ENCODE measurements around the gene RTN4RL1. TPM values are rescaled to one million over a fixed set of nuclear protein-coding genes. Genes with fewer than 3 reads are reported as not detected.
A peak's percentile ranks its signal among the peaks of the same experiment; 100 is the strongest.

Gene RTN4RL1
- total and polyA plus RNA-seq, 2 of the 4 experiments (the other 2 are of a cell fraction), result under 0.01 to 0.03 TPM

DNA sequence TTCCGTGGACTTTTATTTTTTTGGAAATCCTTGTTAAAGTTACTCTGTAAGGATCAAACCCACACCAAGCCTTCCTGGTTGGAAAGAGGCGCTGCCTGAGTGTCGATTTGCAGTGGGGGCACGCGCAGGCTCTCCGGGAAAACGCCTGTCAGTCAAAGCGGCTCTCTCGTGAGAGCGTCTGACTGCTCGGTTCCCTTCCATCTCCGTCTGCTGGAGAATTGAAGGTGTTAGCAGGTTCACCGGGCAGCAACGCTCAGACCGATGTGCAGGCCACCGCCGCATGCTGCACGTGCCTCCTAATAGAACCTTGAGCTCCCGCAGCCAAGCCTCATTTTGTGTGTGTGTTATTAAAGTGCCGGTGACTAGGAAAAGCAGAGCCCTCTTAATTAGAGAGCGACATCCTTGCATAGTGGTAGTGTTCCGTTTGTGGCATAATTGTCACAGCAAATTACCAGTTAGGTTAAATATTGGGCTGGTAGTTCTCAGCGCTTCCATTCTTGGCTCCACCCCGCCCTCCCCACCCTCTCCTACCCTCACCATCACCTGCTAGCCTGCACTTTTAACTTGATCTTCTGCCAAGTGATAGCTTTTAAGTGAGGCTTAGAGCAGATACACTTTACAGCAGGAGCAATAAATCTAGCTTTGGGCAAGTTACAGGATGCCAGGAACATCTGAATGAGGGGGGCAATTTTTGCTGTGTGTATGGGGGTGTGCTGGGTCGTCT is 119.8 kb downstream of the RTN4RL1 start:
- Histone ChIP-seq H2BK120ac (ENCODE audit: low read depth, low read length) (no peak overlapping the region), H3K9me1 (ENCODE audit: insufficient read depth, low read length) (no peaks in the 10 kb centered on the region), H3K4me1 (ENCODE audit: control insufficient read depth, insufficient read depth, low read length) (no peaks in the 10 kb centered on the region; the same call in 1 of the 2 replicates), H3K9me3 (ENCODE audit: control insufficient read depth, insufficient read depth, low read length) (no peaks in the 10 kb centered on the region), H3K18ac (ENCODE audit: low read depth, low read length) (no peak overlapping the region), H4K91ac (ENCODE audit: insufficient read depth, low read depth, low read length) (no peak overlapping the region), H3K27ac (ENCODE audit: insufficient read depth, low read length) (no peak overlapping the region), H2BK5ac (ENCODE audit: low read depth, low read length, poor library complexity, severe bottlenecking) (no peak overlapping the region), H4K8ac (ENCODE audit: low read depth in 2 of 2, low read length in 2 of 2) (no peak overlapping the region), H3K4me3 (ENCODE audit: insufficient read depth, low read depth, low read length) (no peak overlapping the region), H3K14ac (replicated peaks; ENCODE audit: low read depth, low read length) (no peak overlapping the region), H3K36me3 (ENCODE audit: control insufficient read depth, insufficient read depth, low read length) (no peaks in the 10 kb centered on the region), H3K9ac (ENCODE audit: low read depth, low read length) (no peak overlapping the region), H2AK5ac (ENCODE audit: low read depth, low read length) (no peak overlapping the region), H3K27me3 (ENCODE audit: control insufficient read depth, insufficient read depth, low read length) (peaks cover 47% of the 10 kb centered on the region), H3K23ac (ENCODE audit: low read depth, low read length) (peak overlapping the region; percentile 14; the same call in 1 of the 2 replicates), H4K20me1 (ENCODE audit: insufficient read depth, low read length) (no peaks in the 10 kb centered on the region), H2BK20ac (ENCODE audit: low read depth, low read length) (no peak overlapping the region), H3K56ac (ENCODE audit: extremely low read depth, insufficient read depth, low read length) (no peak overlapping the region), H2AK9ac (replicated peaks; ENCODE audit: low read depth, low read length, poor library complexity) (no peak overlapping the region), H2AFZ (replicated peaks; ENCODE audit: low read length, poor library complexity) (peak overlapping the region; percentile 59), H3K79me1 (ENCODE audit: low read depth in 1 of 2, low read length in 2 of 2) (no peaks in the 10 kb centered on the region), H2BK15ac (ENCODE audit: low read depth, low read length) (no peak overlapping the region), H3K4ac (ENCODE audit: low read depth, low read length) (no peak overlapping the region), H4K5ac (ENCODE audit: low read depth, low read length) (no peak overlapping the region), H3K4me2 (ENCODE audit: low read depth, low read length) (no peak overlapping the region)
- no peak for TF ChIP-seq MAFK (IDR thresholded peaks at IDR 0.05; ENCODE audit: low read depth, low read length)
- no peak for TF ChIP-seq USF2 (IDR thresholded peaks at IDR 0.05; ENCODE audit: low read depth, low read length)
- TF ChIP-seq ELK1 (IDR thresholded peaks at IDR 0.05; ENCODE audit: borderline replicate concordance, low read depth, low read length), result no peak
- no peak for TF ChIP-seq RAD21 (IDR thresholded peaks at IDR 0.05; ENCODE audit: low read length)
- no peak for TF ChIP-seq MXI1 (IDR thresholded peaks at IDR 0.05; ENCODE audit: borderline replicate concordance, low read depth, low read length)
- TF ChIP-seq POLR2A (IDR thresholded peaks at IDR 0.05; ENCODE audit: low read depth, low read length), result no peak
- no peak for TF ChIP-seq RFX5 (IDR thresholded peaks at IDR 0.05; ENCODE audit: low read depth, low read length)
- TF ChIP-seq CHD1 (IDR thresholded peaks at IDR 0.05; ENCODE audit: low read depth, low read length), result no peak
- TF ChIP-seq, protein P1, sequence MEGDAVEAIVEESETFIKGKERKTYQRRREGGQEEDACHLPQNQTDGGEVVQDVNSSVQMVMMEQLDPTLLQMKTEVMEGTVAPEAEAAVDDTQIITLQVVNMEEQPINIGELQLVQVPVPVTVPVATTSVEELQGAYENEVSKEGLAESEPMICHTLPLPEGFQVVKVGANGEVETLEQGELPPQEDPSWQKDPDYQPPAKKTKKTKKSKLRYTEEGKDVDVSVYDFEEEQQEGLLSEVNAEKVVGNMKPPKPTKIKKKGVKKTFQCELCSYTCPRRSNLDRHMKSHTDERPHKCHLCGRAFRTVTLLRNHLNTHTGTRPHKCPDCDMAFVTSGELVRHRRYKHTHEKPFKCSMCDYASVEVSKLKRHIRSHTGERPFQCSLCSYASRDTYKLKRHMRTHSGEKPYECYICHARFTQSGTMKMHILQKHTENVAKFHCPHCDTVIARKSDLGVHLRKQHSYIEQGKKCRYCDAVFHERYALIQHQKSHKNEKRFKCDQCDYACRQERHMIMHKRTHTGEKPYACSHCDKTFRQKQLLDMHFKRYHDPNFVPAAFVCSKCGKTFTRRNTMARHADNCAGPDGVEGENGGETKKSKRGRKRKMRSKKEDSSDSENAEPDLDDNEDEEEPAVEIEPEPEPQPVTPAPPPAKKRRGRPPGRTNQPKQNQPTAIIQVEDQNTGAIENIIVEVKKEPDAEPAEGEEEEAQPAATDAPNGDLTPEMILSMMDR (conservative IDR thresholded peaks at IDR 0.05; ENCODE audit: low read depth, low read length), result no peak
- TF ChIP-seq BHLHE40 (IDR thresholded peaks at IDR 0.05; ENCODE audit: low read depth, low read length), result no peak
- TF ChIP-seq SMC3 (IDR thresholded peaks at IDR 0.05; ENCODE audit: low read depth, low read length), result no peak
- no peak for TF ChIP-seq MAZ (IDR thresholded peaks at IDR 0.05; ENCODE audit: borderline replicate concordance, low read depth, low read length)
- no peak for TF ChIP-seq NFE2L2 (IDR thresholded peaks at IDR 0.05; ENCODE audit: low read depth, low read length)
- ChIA-PET POLR2A (ENCODE audit: unreplicated experiment) (no interaction called here), CTCF (no interaction called here)
- in situ Hi-C loops (cut with MboI; ENCODE audit: low sequenced_read_pairs) (loop anchor here (10.0 kb wide), 1 partner anchor 379 kb away; no protein-coding TSS in a partner anchor), dilution Hi-C loops (cut with HindIII; ENCODE audit: low sequenced_read_pairs, unreplicated experiment) (no loop called here), intact Hi-C loops (cut with micrococcal nuclease) (no loop called here)
- 6% methylated on average over 6 of the region's 25 CpGs; no CpG with 5 or more reads in 1 of the 2 experiments for WGBS, 2 experiments (ENCODE audit: extremely low coverage in 2 of 2, insufficient read length in 1 of 2)
- ATAC-seq (ENCODE audit: low read depth) (no peak), DNase-seq (no peak)
- no TSS peak for BruUV-seq (replicated peaks)
